Activated T-helper 2 cell treated with anti-CD3 and anti-CD28 coated beads, Interferon-gamma antibody, Interleukin-2, Interleukin-4, amounts not matched to agents 10 μg/mL and 5 μg/mL and 100 μg/mL, durations not matched to agents 14 hours and 24 hours and 36 hours (primary cell): Measurements from ENCODE around the gene RHOC. TPM values are rescaled to one million over a fixed set of nuclear protein-coding genes. Genes with fewer than 3 reads are reported as not detected.

ENCODE experiments used
- DNase-seq: peaks from one replicate; pipeline ENCODE4 v3.0.0; 2021; ENCODE audit warnings: low spot score
- H3K27ac Mint-ChIP-seq: one replicate; pipeline ENCODE4 v1.8.0; 2021; ENCODE audit warnings: mixed read lengths
- H3K27me3 Mint-ChIP-seq: one replicate; pipeline ENCODE4 v1.8.0; 2021; ENCODE audit warnings: low read depth, mixed read lengths
- H3K36me3 Mint-ChIP-seq: one replicate; pipeline ENCODE4 v1.8.0; 2021; ENCODE audit warnings: low read depth, mixed read lengths
- H3K4me1 Mint-ChIP-seq: one replicate; pipeline ENCODE4 v1.8.0; 2021; ENCODE audit warnings: low read depth, mixed read lengths
- H3K4me3 Mint-ChIP-seq: one replicate; pipeline ENCODE4 v1.8.0; 2021; ENCODE audit warnings: low read depth, mild to moderate bottlenecking, moderate library complexity, mixed read lengths
- H3K9me3 Mint-ChIP-seq: one replicate; pipeline ENCODE4 v1.8.0; 2021; ENCODE audit warnings: mixed read lengths
- intact Hi-C: fragments of 100-400 bp; cut with micrococcal nuclease; formaldehyde crosslinking; loops from one replicate; pipeline ENCODE4 v1.15.1; 2023
- total RNA-seq: library from RNA; stranded (reverse); gene quantifications from 2 replicates; pipeline ENCODE4 v1.2.3, GENCODE V29; 2022

Gene RHOC
- total RNA-seq, 1 donor from 2014 or later: 74.7 TPM

DNA sequence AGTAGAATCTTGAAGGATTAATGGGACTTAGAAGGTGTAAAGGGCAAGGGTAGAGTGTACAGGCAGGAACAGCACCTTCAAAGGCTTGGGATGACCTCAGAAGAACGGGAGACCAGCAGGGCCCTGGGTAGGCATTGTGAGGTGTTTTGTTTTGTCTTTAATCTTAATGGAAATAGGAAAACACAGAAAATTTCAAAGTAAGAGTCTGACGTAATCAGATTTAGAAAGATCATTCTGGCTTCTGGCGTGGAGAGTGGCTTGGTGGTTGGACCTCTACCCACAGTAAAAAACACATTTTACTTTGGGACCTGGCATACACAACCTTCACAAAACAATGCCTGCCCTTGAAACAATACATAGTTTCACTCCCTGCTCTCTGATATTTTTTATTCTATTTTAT lies 28.3 kb downstream of the RHOC start:
- H3K4me1 Mint-ChIP-seq: peaks cover 36% of the 10 kb centered on the region
- no peaks in the 10 kb centered on the region for H3K9me3 Mint-ChIP-seq
- H3K36me3 Mint-ChIP-seq: peaks cover 32% of the 10 kb centered on the region
- peak overlapping the region; percentile 34 for H3K27ac Mint-ChIP-seq
- DNase-seq: no peak
- intact Hi-C loops: no loop called here
- H3K27me3 Mint-ChIP-seq: no peaks in the 10 kb centered on the region
- no peak overlapping the region for H3K4me3 Mint-ChIP-seq

DNA sequence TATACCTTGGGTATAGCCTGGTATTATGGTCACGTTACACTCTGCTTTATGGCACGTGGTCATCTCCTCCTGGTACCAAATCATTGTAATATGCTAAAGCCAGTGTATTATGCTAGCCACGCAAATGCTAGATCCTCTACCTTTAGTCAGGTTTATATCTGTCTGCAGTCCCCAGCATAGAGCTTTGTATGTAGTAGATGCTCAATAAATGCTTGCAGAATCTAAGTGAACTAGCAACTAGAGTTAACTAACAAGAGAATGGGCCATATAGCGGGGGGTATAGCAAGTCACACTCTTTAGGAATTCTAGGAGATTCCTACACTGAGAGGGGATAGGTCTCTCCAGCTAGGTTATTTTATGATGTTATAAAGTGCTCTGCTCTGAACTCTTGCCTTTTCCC lies 29.4 kb downstream of the RHOC start:
- intact Hi-C loops: no loop called here

DNA sequence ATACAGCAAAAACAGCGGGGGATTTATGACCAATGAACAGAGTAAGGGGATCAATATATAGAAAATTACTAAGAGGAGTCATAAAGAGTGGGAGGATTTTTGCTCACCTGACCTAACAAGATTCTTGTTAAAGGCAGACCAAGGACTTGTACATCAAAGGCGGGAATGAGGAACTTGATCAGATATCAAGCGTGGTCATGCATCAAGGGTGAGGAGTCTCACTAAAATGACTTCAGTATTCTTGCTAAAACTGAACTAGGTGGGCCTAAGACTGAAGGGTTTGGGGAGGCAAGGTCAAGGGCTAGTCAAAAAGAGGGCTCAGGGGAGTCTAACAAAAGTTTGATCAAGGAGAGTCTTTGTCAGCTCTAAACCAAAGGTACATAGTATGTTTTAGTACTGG lies 30.4 kb downstream of the RHOC start:
- Mint-ChIP-seq H3K36me3 (peaks cover 44% of the 10 kb centered on the region), H3K4me1 (peaks cover 40% of the 10 kb centered on the region), H3K27ac (no peak overlapping the region), H3K4me3 (no peak overlapping the region), H3K9me3 (no peaks in the 10 kb centered on the region), H3K27me3 (no peaks in the 10 kb centered on the region)
- intact Hi-C loops: no loop called here
- DNase-seq: no peak

More for the DNA sequence above, 29.4 kb downstream of the RHOC start:
- DNase-seq: no peak
- Mint-ChIP-seq H3K9me3 (no peaks in the 10 kb centered on the region), H3K4me1 (peaks cover 40% of the 10 kb centered on the region), H3K27me3 (no peaks in the 10 kb centered on the region), H3K4me3 (no peak overlapping the region), H3K36me3 (peaks cover 38% of the 10 kb centered on the region), H3K27ac (no peak overlapping the region)

DNA sequence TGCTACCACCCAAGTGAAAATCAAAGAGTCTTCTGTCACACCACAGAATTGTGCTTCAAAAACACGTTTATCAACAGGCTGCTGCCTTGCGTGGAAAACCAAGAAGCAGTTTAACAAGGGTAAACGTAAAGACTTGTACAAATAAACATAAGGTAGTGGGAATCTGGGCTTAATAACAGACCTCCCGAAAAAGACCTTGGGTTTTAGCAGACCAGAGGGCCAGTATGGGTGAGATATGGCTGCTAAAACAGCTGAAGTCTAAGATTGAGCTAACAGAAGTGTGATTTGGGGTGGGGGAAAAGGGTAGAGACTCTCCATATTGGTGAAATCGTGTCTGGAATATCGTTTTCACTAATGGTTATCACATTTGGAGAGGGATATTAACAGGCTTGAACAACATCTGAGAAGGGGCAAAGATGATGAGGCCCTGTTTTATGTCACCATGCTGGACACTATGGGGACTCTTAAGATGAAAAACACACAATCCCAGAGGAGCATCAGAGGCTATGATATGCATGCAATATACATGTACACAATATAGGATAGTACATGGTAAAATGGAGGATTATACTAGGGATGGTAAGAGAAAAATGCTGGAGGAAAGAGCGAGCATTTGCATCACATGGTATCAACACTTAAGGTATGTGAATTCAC lies 31.1 kb downstream of the RHOC start:
- intact Hi-C loops: loop anchor here (1.0 to 2.0 kb wide), 2 partner anchors 31 to 55 kb away; partner anchors contain the start of gene RHOC
- Mint-ChIP-seq H3K36me3 (peaks cover 51% of the 10 kb centered on the region), H3K27me3 (no peaks in the 10 kb centered on the region), H3K27ac (no peak overlapping the region), H3K4me1 (peaks cover 40% of the 10 kb centered on the region), H3K9me3 (no peaks in the 10 kb centered on the region), H3K4me3 (peak overlapping the region; percentile 78)
- no peak for DNase-seq

DNA sequence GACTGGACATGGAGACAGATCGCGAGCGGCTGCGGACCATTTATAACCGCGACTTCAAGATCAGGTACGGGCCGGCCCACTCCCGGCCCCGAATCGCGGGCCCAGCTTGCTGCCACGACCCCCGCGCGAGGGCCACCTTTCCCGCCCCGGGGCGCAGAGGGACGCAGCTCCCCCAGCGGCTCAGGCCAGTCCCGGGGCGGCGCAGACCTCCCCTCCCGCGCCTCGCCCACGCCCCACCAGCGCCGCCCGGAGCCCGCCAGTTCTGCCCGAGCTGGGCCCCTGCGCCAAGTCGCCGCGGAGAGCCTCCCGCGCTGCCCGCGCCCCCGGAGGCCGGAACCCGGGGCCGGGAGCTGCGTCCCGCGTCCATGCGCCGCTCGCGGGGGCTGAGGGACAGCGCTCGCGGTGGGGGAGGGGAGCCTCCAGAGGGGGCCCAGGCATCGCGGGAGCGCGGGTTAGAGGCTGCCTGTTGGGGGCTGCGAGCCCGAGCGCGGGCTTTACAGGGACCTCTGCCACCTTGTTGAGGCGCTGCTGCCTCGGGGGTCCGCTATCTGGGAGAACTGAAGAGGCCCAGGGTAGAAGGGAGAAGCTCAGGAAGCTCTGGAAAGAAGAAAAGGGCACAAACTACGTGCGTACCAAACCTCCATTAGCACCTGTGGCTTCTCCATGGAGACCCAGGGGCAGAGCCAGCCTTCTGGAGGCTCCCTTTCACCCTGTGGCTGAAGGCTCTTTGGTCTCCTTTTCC lies 31.8 kb downstream of the RHOC start:
- peak; percentile 25 for DNase-seq
- Mint-ChIP-seq H3K27me3 (no peaks in the 10 kb centered on the region), H3K36me3 (peaks cover 58% of the 10 kb centered on the region), H3K9me3 (no peaks in the 10 kb centered on the region), H3K4me3 (peak overlapping the region; percentile 99), H3K27ac (peak overlapping the region; percentile 99), H3K4me1 (peaks cover 40% of the 10 kb centered on the region)
- intact Hi-C loops: loop anchor here (1.0 to 2.0 kb wide), 3 partner anchors 29 to 54 kb away; partner anchors contain the start of gene RHOC

DNA sequence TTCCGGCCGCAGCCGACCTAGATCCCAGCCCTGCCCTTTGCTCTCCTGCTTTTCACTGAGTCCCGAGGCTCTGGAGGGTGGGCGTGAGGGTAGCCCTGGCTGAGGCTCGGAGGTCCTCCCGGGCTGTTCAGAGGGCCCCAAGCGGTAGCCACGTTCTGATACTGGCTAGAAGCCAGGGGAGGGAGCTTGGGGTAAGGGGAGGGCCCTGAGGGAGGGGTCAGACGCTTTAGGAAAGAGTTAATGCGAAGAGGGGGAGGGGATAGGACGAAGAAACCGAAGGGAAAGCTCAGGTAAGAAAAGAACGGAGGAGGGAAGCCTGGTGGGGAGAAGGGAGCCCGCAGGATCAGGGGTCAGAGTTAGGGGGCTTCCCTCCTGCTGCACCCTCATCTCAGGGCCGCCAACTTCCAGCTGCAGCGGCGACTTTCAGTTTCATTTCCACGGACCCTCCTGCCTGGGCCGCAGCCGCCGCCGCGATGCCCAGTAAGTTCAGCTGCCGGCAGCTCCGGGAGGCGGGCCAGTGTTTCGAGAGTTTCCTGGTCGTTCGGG lies 32.4 kb downstream of the RHOC start, which contains the start of gene MOV10:
TSS of gene MOV10 (plus strand) at position 220 of the 546 bp plus-strand sequence. CDS start at position 474, 254 bp downstream.
- Mint-ChIP-seq H3K36me3 (peaks cover 61% of the 10 kb centered on the region), H3K27me3 (no peaks in the 10 kb centered on the region), H3K27ac (peak within 1 kb of the TSS; percentile 99), H3K4me3 (peak within 1 kb of the TSS; percentile 99), H3K9me3 (no peaks in the 10 kb centered on the region), H3K4me1 (peaks cover 43% of the 10 kb centered on the region)
- peak; percentile 60 for DNase-seq
- intact Hi-C loops: loop anchor here (1.0 to 2.0 kb wide), 2 partner anchors 30 to 54 kb away; no protein-coding TSS in a partner anchor

DNA sequence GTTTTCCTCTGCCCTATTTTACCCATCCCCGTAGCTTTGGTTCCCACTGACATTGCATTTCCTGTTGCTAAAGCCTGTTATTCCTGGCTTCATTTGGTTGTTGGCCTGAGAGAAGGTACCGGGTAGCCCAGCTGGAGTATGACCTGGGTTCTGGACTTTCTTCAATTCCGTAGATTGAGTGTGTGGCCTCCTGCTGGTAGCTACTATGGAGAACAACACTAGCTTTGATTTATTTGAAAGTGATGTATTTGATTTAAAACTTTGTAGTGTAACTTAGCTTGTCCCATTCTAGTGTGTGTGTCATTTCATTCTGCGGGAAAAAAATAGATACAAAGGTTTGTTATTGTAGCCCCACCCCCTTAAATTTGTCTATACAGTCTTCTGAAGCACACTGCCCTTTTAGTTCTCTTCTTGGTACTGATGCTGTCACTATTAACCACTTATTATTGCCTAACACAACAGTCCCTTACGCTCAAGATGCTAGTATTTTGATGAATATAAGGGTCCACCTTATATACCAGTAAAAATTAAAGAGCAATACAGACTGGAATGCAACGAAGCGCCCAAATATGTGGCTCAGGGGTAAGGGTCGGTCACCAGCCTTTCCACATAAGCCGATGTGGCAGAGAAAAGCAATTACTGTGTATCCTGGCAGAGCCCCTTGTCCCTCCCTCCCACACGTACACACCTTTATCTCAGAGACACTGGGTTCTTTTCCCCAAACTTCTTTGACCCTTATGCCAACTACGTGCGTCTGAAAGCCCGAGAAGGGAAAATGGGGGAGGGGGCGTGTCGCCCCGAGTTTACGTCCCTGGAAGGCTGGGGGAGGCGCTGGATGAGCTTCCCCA lies 33.1 kb downstream of the RHOC start:
- intact Hi-C loops: loop anchor here (1.0 to 2.0 kb wide), 2 partner anchors 30 to 53 kb away; no protein-coding TSS in a partner anchor
- peak overlapping the region; percentile 99 for H3K4me3 Mint-ChIP-seq
- no peaks in the 10 kb centered on the region for H3K9me3 Mint-ChIP-seq
- peaks cover 44% of the 10 kb centered on the region for H3K4me1 Mint-ChIP-seq
- no peak for DNase-seq
- H3K27me3 Mint-ChIP-seq: no peaks in the 10 kb centered on the region
- peak overlapping the region; percentile 99 for H3K27ac Mint-ChIP-seq
- peaks cover 62% of the 10 kb centered on the region for H3K36me3 Mint-ChIP-seq

DNA sequence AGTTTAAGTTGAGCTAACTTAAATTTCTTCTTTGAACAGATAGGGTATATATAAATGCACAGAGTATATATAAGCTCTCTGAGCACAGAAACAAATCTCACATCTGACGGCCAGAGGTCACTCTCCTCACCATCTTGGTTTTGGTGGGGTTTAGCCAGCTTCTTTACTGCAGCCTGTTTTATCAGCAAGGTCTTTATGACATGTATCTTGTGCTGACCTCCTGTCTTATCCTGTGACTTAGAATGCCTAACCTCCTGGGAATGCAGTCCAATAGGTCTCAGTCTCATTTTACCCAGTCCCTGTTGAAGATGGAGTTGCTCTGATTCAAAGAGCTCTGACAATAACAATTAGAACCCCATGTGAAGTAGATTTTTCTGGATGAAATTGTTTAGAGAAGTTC lies 34.1 kb downstream of the RHOC start:
- Mint-ChIP-seq H3K36me3 (peaks cover 67% of the 10 kb centered on the region), H3K27me3 (no peaks in the 10 kb centered on the region), H3K9me3 (no peaks in the 10 kb centered on the region), H3K4me3 (peak overlapping the region; percentile 60), H3K4me1 (peaks cover 43% of the 10 kb centered on the region), H3K27ac (peak overlapping the region; percentile 11)
- DNase-seq: no peak
- intact Hi-C loops: no loop called here

DNA sequence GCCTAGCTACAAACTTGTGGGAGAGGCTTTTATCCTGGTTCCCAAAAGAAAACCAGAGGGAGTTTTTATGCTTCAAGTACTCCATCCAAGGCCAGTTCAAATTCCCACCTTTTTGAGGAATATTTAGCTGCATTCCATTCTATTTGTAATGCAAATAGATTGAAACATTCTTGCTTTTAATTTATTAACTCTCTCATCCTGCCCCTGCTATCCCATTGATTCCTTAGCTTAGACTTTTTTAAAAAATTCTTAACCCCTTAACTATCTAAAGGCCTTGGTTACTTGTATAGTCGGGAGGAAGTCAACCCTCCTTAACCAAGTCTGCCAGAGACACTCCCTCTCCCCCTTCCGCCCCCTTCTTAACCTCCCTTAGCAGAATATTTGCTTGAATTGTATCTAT lies 34.9 kb downstream of the RHOC start:
- Mint-ChIP-seq H3K9me3 (no peaks in the 10 kb centered on the region), H3K27ac (no peak overlapping the region), H3K4me1 (peaks cover 44% of the 10 kb centered on the region), H3K36me3 (peaks cover 76% of the 10 kb centered on the region), H3K4me3 (no peak overlapping the region), H3K27me3 (no peaks in the 10 kb centered on the region)
- DNase-seq: no peak
- intact Hi-C loops: no loop called here

DNA sequence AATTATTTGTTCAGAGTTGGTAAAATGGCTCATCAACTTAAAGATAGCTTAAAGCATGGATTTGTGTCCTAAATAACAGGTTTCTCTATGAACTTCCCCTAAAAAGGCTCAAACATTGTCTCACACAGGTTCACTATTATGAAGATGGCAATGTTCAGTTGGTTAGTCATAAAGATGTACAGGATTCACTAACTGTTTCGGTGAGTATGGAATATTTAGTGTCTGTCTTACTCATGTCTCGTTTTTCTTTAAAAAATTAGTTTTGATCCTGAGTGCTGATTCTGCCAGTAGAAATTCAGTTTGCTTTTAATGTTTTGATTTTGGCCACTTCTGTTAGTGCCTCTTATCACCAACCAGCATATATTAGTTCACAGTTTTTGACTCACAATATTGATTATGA lies 40.0 kb downstream of the RHOC start:
- Mint-ChIP-seq H3K9me3 (no peaks in the 10 kb centered on the region), H3K4me1 (peaks cover 27% of the 10 kb centered on the region), H3K36me3 (peaks cover 93% of the 10 kb centered on the region), H3K27ac (peak overlapping the region; percentile 54), H3K27me3 (no peaks in the 10 kb centered on the region), H3K4me3 (no peak overlapping the region)
- no peak for DNase-seq
- intact Hi-C loops: no loop called here

DNA sequence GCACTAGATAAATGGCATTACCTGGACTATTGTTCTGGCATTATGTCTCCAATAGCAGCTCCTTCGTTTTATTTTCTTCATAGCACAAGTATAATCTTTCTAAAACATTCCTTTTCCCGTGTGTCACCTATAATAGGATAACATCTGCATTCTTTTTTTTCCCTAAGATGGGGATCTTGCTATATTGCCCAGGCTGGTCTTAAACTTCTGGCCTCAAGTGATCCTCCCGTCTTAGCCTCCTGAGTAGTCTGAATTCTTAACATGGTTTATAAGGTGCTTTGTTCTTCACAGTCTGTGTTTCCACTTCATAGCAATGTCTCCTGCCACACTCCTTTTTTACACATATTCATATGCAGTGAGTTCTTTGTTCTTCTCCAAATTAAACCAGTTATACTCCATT lies 41.1 kb downstream of the RHOC start:
- intact Hi-C loops: no loop called here
- peaks cover 93% of the 10 kb centered on the region for H3K36me3 Mint-ChIP-seq
- peak overlapping the region; percentile 25 for H3K27ac Mint-ChIP-seq
- H3K4me1 Mint-ChIP-seq: peaks cover 27% of the 10 kb centered on the region
- H3K27me3 Mint-ChIP-seq: no peaks in the 10 kb centered on the region
- no peak for DNase-seq
- H3K9me3 Mint-ChIP-seq: no peaks in the 10 kb centered on the region
- H3K4me3 Mint-ChIP-seq: no peak overlapping the region

DNA sequence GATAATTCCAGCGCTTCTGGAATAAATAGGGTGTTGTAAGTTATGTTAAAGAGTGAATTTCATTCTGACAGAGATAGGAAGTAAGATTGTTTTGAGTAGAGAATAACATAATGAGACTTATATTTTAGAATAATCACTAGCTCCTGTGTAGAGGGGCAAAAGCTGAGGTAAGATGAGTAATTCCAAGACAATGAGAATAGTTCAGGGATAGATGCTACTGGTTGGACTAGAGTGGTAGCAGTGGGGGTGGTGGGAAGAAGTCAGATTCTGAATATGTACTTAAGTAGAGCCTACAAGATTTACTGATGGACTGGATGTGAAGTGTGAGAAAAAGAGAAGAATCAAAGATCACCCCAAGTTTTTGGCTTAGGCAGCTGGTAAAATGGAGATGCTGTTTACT lies 55.7 kb downstream of the RHOC start:
- no peaks in the 10 kb centered on the region for H3K9me3 Mint-ChIP-seq
- no peaks in the 10 kb centered on the region for H3K27me3 Mint-ChIP-seq
- no peak overlapping the region for H3K4me3 Mint-ChIP-seq
- DNase-seq: no peak
- H3K36me3 Mint-ChIP-seq: peaks cover 64% of the 10 kb centered on the region
- intact Hi-C loops: no loop called here
- H3K4me1 Mint-ChIP-seq: peaks cover 19% of the 10 kb centered on the region
- H3K27ac Mint-ChIP-seq: peak overlapping the region; percentile 35
